ENCODE results near the gene SIRPG. TPM values are rescaled to one million over a fixed set of nuclear protein-coding genes. Genes with fewer than 3 reads are reported as not detected.

Gene SIRPG
- total RNA-seq, 4 donors from 2014 or later = not detected

GRCh38 chr20:1626528-1627199 is 30.9 kb downstream of the SIRPG start:
- DNase-seq = no peak
- H3K9me3 ChIP-seq = no peaks in the 10 kb centered on the region
- H3K4me1 ChIP-seq = no peaks in the 10 kb centered on the region
- H3K27ac ChIP-seq = no peak overlapping the region
- no peaks in the 10 kb centered on the region for H3K27me3 ChIP-seq
- intact Hi-C loops (cut with DNase I; ENCODE audit: low total_unique reads) = no loop called here
- no peaks in the 10 kb centered on the region for H3K36me3 ChIP-seq
- no peak overlapping the region for H3K4me3 ChIP-seq
- no peak for ATAC-seq
- in situ Hi-C loops (cut with MboI; ENCODE audit: low sequenced_read_pairs in 4 of 4) = loop anchor here in 1 of 4 donors (10.0 kb wide), 1 partner anchor 62 kb away; no protein-coding TSS in a partner anchor
- TF ChIP-seq CTCF (IDR thresholded peaks at IDR 0.05 in 4 of 5, conservative IDR thresholded peaks at IDR 0.05 in 1 of 5) (no peak), POLR2A (IDR thresholded peaks at IDR 0.05) (no peak)

GRCh38 chr20:1625083-1625690 is 32.4 kb downstream of the SIRPG start:
- no peaks in the 10 kb centered on the region for H3K4me1 ChIP-seq
- no peak for DNase-seq
- no peak for ATAC-seq
- no peak for TF ChIP-seq POLR2A (IDR thresholded peaks at IDR 0.05)
- no peak for TF ChIP-seq CTCF (IDR thresholded peaks at IDR 0.05 in 4 of 5, conservative IDR thresholded peaks at IDR 0.05 in 1 of 5)
- H3K9me3 ChIP-seq = no peaks in the 10 kb centered on the region
- H3K4me3 ChIP-seq = no peak overlapping the region
- no peaks in the 10 kb centered on the region for H3K27me3 ChIP-seq
- in situ Hi-C loops (cut with MboI; ENCODE audit: low sequenced_read_pairs in 4 of 4) = loop anchor here in 1 of 4 donors (10.0 kb wide), 1 partner anchor 60 kb away; no protein-coding TSS in a partner anchor
- H3K27ac ChIP-seq = no peak overlapping the region
- H3K36me3 ChIP-seq = no peaks in the 10 kb centered on the region
- intact Hi-C loops (cut with DNase I; ENCODE audit: low total_unique reads) = no loop called here

- no peaks in the 10 kb centered on the region for H3K9me3 ChIP-seq
- intact Hi-C loops (cut with DNase I; ENCODE audit: low total_unique reads) = no loop called here
- TF ChIP-seq CTCF (IDR thresholded peaks at IDR 0.05 in 4 of 5, conservative IDR thresholded peaks at IDR 0.05 in 1 of 5) (no peak), POLR2A (IDR thresholded peaks at IDR 0.05) (no peak)
- ATAC-seq (no peak), DNase-seq (no peak)
- H3K27me3 ChIP-seq = no peaks in the 10 kb centered on the region
- H3K4me1 ChIP-seq = no peaks in the 10 kb centered on the region
- H3K27ac ChIP-seq = no peak overlapping the region
- in situ Hi-C loops (cut with MboI; ENCODE audit: low sequenced_read_pairs in 4 of 4) = loop anchor here in 1 of 4 donors (10.0 kb wide), 1 partner anchor 59 kb away; no protein-coding TSS in a partner anchor
- H3K4me3 ChIP-seq = no peak overlapping the region
- H3K36me3 ChIP-seq = no peaks in the 10 kb centered on the region
Measured at GRCh38 chr20:1623501-1624205, 33.9 kb downstream of the SIRPG start.

- in situ Hi-C loops (cut with MboI; ENCODE audit: low sequenced_read_pairs in 4 of 4) = loop anchor here in 1 of 4 donors (10.0 kb wide), 1 partner anchor 58 kb away; no protein-coding TSS in a partner anchor
- no peaks in the 10 kb centered on the region for H3K9me3 ChIP-seq
- TF ChIP-seq POLR2A (IDR thresholded peaks at IDR 0.05) (no peak), CTCF (IDR thresholded peaks at IDR 0.05 in 4 of 5, conservative IDR thresholded peaks at IDR 0.05 in 1 of 5) (no peak)
- H3K36me3 ChIP-seq = no peaks in the 10 kb centered on the region
- DNase-seq (no peak), ATAC-seq (no peak)
- H3K4me3 ChIP-seq = no peak overlapping the region
- intact Hi-C loops (cut with DNase I; ENCODE audit: low total_unique reads) = no loop called here
- H3K4me1 ChIP-seq = no peaks in the 10 kb centered on the region
- no peak overlapping the region for H3K27ac ChIP-seq
- H3K27me3 ChIP-seq = no peaks in the 10 kb centered on the region
Measured at GRCh38 chr20:1622450-1622849, 35.1 kb downstream of the SIRPG start.

Data from gastrocnemius medialis (tissue), 4 donors.